Mesenchymal stem cell (in vitro differentiated cells and primary cell): ENCODE results near the gene CDC42EP3. TPM values are rescaled to one million over a fixed set of nuclear protein-coding genes. Genes with fewer than 3 reads are reported as not detected.
A peak's percentile ranks its signal among the peaks of the same experiment; 100 is the strongest.

Experiments
- DNase-seq: peaks from one replicate; pipeline ENCODE4 v3.0.0-alpha.2; 2013
- H2AFZ ChIP-seq: one replicate; pipeline ENCODE4 v1.6.1; 2013; ENCODE audit warnings: low read depth, mild to moderate bottlenecking, control low read depth, inconsistent platforms, low read length, moderate library complexity
- H2AK5ac ChIP-seq: 2 replicates; pipeline ENCODE4 v1.6.1; 2013; ENCODE audit warnings: low read length, moderate library complexity, mild to moderate bottlenecking, inconsistent platforms; ENCODE audit not compliant: severe bottlenecking
- H2BK120ac ChIP-seq: one replicate; pipeline ENCODE4 v1.6.1; 2013; ENCODE audit warnings: low read depth, mild to moderate bottlenecking, inconsistent platforms, low read length, moderate library complexity
- H2BK12ac ChIP-seq, 2 experiments: one replicate each; pipeline ENCODE4 v1.6.1; 2013; ENCODE audit warnings: inconsistent platforms in 2 of 2, low read length in 2 of 2, mild to moderate bottlenecking in 2 of 2, moderate library complexity in 2 of 2, control low read depth in 1 of 2
- H2BK15ac ChIP-seq: one replicate; pipeline ENCODE4 v1.6.1; 2013; ENCODE audit warnings: mild to moderate bottlenecking, low read depth, inconsistent platforms; ENCODE audit not compliant: poor library complexity, severe bottlenecking
- H2BK5ac ChIP-seq: 2 replicates; pipeline ENCODE4 v1.6.1; 2013; ENCODE audit warnings: low read depth, mild to moderate bottlenecking, low read length, control low read depth, inconsistent platforms; ENCODE audit not compliant: poor library complexity, severe bottlenecking
- H3K14ac ChIP-seq, 2 experiments: one replicate each; pipeline ENCODE4 v1.6.1; 2013; ENCODE audit warnings: inconsistent platforms in 2 of 2, low read length in 2 of 2, control low read depth in 1 of 2, mild to moderate bottlenecking in 1 of 2, moderate library complexity in 1 of 2
- H3K18ac ChIP-seq, 2 experiments: one replicate each; pipeline ENCODE4 v1.6.1; 2013; ENCODE audit warnings: inconsistent platforms in 2 of 2, low read length in 2 of 2, control low read depth in 1 of 2, low read depth in 1 of 2, mild to moderate bottlenecking in 1 of 2
- H3K23ac ChIP-seq, 2 experiments: one replicate each; pipeline ENCODE4 v1.6.1; 2013; ENCODE audit warnings: inconsistent platforms in 2 of 2, low read length in 2 of 2, mild to moderate bottlenecking in 2 of 2, moderate library complexity in 2 of 2, control low read depth in 1 of 2
- H3K27ac ChIP-seq: 2 replicates; pipeline ENCODE4 v1.5.1; 2013; ENCODE audit warnings: mild to moderate bottlenecking, moderate library complexity, low read length, control low read depth, inconsistent platforms; ENCODE audit not compliant: poor library complexity, severe bottlenecking
- H3K27me3 ChIP-seq, 2 experiments: 2 replicates each; pipeline versions ENCODE4 v1.6.1 to v1.7.0; 2013; ENCODE audit warnings: low read length in 2 of 2, mild to moderate bottlenecking in 2 of 2, moderate library complexity in 2 of 2, control low read depth in 1 of 2, inconsistent platforms in 1 of 2; ENCODE audit not compliant: control insufficient read depth in 1 of 2, insufficient read depth in 1 of 2
- H3K36me3 ChIP-seq, 2 experiments: 2 replicates each; pipeline versions ENCODE4 v1.6.1 to v1.7.0; 2013; ENCODE audit warnings: low read length in 2 of 2, control low read depth in 1 of 2, inconsistent platforms in 1 of 2, low read depth in 1 of 2, mild to moderate bottlenecking in 1 of 2; ENCODE audit not compliant: insufficient read depth in 2 of 2, control insufficient read depth in 1 of 2
- H3K4ac ChIP-seq, 2 experiments: one replicate each; pipeline ENCODE4 v1.6.1; 2013; ENCODE audit warnings: inconsistent platforms in 2 of 2, low read length in 2 of 2, mild to moderate bottlenecking in 2 of 2, moderate library complexity in 2 of 2, control low read depth in 1 of 2, low read depth in 1 of 2
- H3K4me1 ChIP-seq: 2 replicates; pipeline ENCODE4 v1.6.1; 2013; ENCODE audit warnings: low read depth, low read length, control low read depth; ENCODE audit not compliant: control insufficient read depth, insufficient read depth
- H3K4me2 ChIP-seq: 2 replicates; pipeline ENCODE4 v1.6.1; 2013; ENCODE audit warnings: low read length, mild to moderate bottlenecking, inconsistent platforms; ENCODE audit not compliant: poor library complexity, severe bottlenecking
- H3K4me3 ChIP-seq, 2 experiments: 2 replicates each; pipeline versions ENCODE4 v1.5.1 to v1.7.0; 2013; ENCODE audit warnings: low read length in 2 of 2, mild to moderate bottlenecking in 2 of 2, control low read depth in 1 of 2, low read depth in 1 of 2; ENCODE audit not compliant: insufficient read depth in 1 of 2
- H3K79me1 ChIP-seq: replicated peaks from 2 replicates; pipeline ENCODE4 v1.6.1; 2013; ENCODE audit warnings: mild to moderate bottlenecking, control low read depth, low read length, inconsistent platforms; ENCODE audit not compliant: poor library complexity, severe bottlenecking
- H3K9ac ChIP-seq: 2 replicates; pipeline ENCODE4 v1.7.0; 2013; ENCODE audit warnings: mild to moderate bottlenecking, low read length, moderate library complexity
- H3K9me3 ChIP-seq: 2 replicates; pipeline ENCODE4 v1.7.0; 2013; ENCODE audit warnings: mild to moderate bottlenecking, low read length; ENCODE audit not compliant: control insufficient read depth
- H4K8ac ChIP-seq: one replicate; pipeline ENCODE4 v1.6.1; 2013; ENCODE audit warnings: inconsistent platforms, mild to moderate bottlenecking, low read length, moderate library complexity
- H4K91ac ChIP-seq: one replicate; pipeline ENCODE4 v1.6.1; 2013; ENCODE audit warnings: mild to moderate bottlenecking, low read length, inconsistent platforms
- WGBS: methylation state at CpG from one replicate; pipeline ENCODE4 v1.1.7; 2013; ENCODE audit warnings: mixed read lengths; 5-methylcytosine and 5-hydroxymethylcytosine counted together
- polyA plus RNA-seq, 2 experiments: library from polyadenylated mRNA; stranded (reverse); fragments of 200-250 nt; gene quantifications; one replicate each; pipeline ENCODE4 v1.2.3, GENCODE V29; 2013

Gene CDC42EP3
- polyA plus RNA-seq (2013, experiment 1 of 2): 117 TPM
- polyA plus RNA-seq (2013, experiment 2 of 2): 117 TPM

- Histone ChIP-seq H4K91ac (peak within 1 kb of the TSS; percentile 98), H3K4me1 (peaks cover 7% of the 10 kb centered on the region), H4K8ac (peak within 1 kb of the TSS; percentile 96), H2BK120ac (peak within 1 kb of the TSS; percentile 99), H3K27ac (peak within 1 kb of the TSS; percentile 84), H3K14ac (peak within 1 kb of the TSS; percentile 99), H3K4me2 (peak within 1 kb of the TSS; percentile 97), H3K18ac (peak within 1 kb of the TSS; percentile 98 to 100), H3K4ac (peak within 1 kb of the TSS; percentile 93 to 95), H2BK12ac (peak within 1 kb of the TSS; percentile 54 to 93), H2BK5ac (peak within 1 kb of the TSS; percentile 96), H3K36me3 (peaks cover 2 to 5% of the 10 kb centered on the region in 2 experiments), H2AK5ac (peak within 1 kb of the TSS; percentile 69), H3K23ac (peak within 1 kb of the TSS in 1 of 2 experiments; percentile 100), H2BK15ac (peak within 1 kb of the TSS; percentile 99), H3K9ac (peak within 1 kb of the TSS; percentile 87), H3K27me3 (no peaks in the 10 kb centered on the region), H3K79me1 (no peaks in the 10 kb centered on the region), H3K9me3 (no peaks in the 10 kb centered on the region), H3K4me3 (peak within 1 kb of the TSS; percentile 96 to 98), H2AFZ (peak within 1 kb of the TSS; percentile 86)
- WGBS: under 1% methylated on average over 81 of the region's 90 CpGs
- DNase-seq: peak; percentile 65
Measured at GRCh38 chr2:37671009-37671815, at the start of gene CDC42EP3. Gene CDC42EP3, minus strand, starts transcription at chr2:37671642. Its CDS starts 25,055 bp downstream, at chr2:37646587.

GRCh38 chr2:37721201-37721560, 49.7 kb upstream of the CDC42EP3 start:
- Histone ChIP-seq H3K18ac (no peak overlapping the region), H3K4ac (no peak overlapping the region), H2BK5ac (no peak overlapping the region), H3K9me3 (no peaks in the 10 kb centered on the region), H3K4me1 (no peaks in the 10 kb centered on the region), H3K4me2 (no peak overlapping the region), H3K36me3 (no peaks in the 10 kb centered on the region), H2AFZ (no peak overlapping the region), H3K79me1 (no peaks in the 10 kb centered on the region), H4K8ac (no peak overlapping the region), H3K14ac (no peak overlapping the region), H3K23ac (no peak overlapping the region), H3K27ac (no peak overlapping the region), H2AK5ac (no peak overlapping the region), H3K27me3 (no peaks in the 10 kb centered on the region), H3K4me3 (no peak overlapping the region), H2BK120ac (no peak overlapping the region), H2BK15ac (no peak overlapping the region), H2BK12ac (no peak overlapping the region), H3K9ac (no peak overlapping the region), H4K91ac (no peak overlapping the region)
- WGBS: 100% methylated on average over 1 of the region's 2 CpGs
- no peak for DNase-seq

- DNase-seq: no peak
- Histone ChIP-seq H2BK12ac (peak overlapping the region in 1 of 2 experiments; percentile 71), H2BK5ac (no peak overlapping the region), H3K4me3 (no peak overlapping the region), H3K18ac (no peak overlapping the region), H3K14ac (peak overlapping the region in 1 of 2 experiments; percentile 62), H4K8ac (no peak overlapping the region), H2BK120ac (no peak overlapping the region), H3K27ac (no peak overlapping the region), H2AK5ac (no peak overlapping the region), H4K91ac (peak overlapping the region; percentile 53), H3K27me3 (no peaks in the 10 kb centered on the region), H3K36me3 (no peaks in the 10 kb centered on the region), H3K79me1 (no peaks in the 10 kb centered on the region), H3K23ac (no peak overlapping the region), H2BK15ac (no peak overlapping the region), H3K9me3 (peaks cover 3% of the 10 kb centered on the region), H3K4me2 (no peak overlapping the region), H2AFZ (no peak overlapping the region), H3K4me1 (no peaks in the 10 kb centered on the region), H3K4ac (peak overlapping the region in 1 of 2 experiments; percentile 62), H3K9ac (no peak overlapping the region)
- WGBS: 77% methylated on average over 6 of the region's 6 CpGs
Measured at GRCh38 chr2:37720533-37721200, 49.2 kb upstream of the CDC42EP3 start.

GRCh38 chr2:37718515-37719161, 47.2 kb upstream of the CDC42EP3 start:
- WGBS: 95% methylated on average over 7 of the region's 7 CpGs
- DNase-seq: no peak

More at GRCh38 chr2:37718515-37719161, 47.2 kb upstream of the CDC42EP3 start:
- H3K18ac ChIP-seq: no peak overlapping the region
- H3K4me1 ChIP-seq: no peaks in the 10 kb centered on the region
- H3K79me1 ChIP-seq: no peaks in the 10 kb centered on the region
- no peak overlapping the region for H2AK5ac ChIP-seq
- H4K8ac ChIP-seq: no peak overlapping the region
- H3K27me3 ChIP-seq: no peaks in the 10 kb centered on the region
- H3K9ac ChIP-seq: no peak overlapping the region
- no peak overlapping the region for H2BK120ac ChIP-seq
- H3K36me3 ChIP-seq: no peaks in the 10 kb centered on the region
- no peak overlapping the region for H2AFZ ChIP-seq
- no peak overlapping the region for H2BK15ac ChIP-seq
- H3K14ac ChIP-seq: no peak overlapping the region
- no peak overlapping the region for H3K23ac ChIP-seq
- no peak overlapping the region for H2BK5ac ChIP-seq
- no peak overlapping the region for H3K27ac ChIP-seq
- no peak overlapping the region for H3K4ac ChIP-seq
- H4K91ac ChIP-seq: no peak overlapping the region
- no peak overlapping the region for H3K4me3 ChIP-seq
- no peak overlapping the region for H3K4me2 ChIP-seq
- H2BK12ac ChIP-seq: no peak overlapping the region
- H3K9me3 ChIP-seq: peaks cover 11% of the 10 kb centered on the region
